Measurements from ENCODE around the gene PALD1. TPM values are rescaled to one million over a fixed set of nuclear protein-coding genes. Genes with fewer than 3 reads are reported as not detected.

PALD1 gene
- total RNA-seq, 2 donors from 2014 or later = 17.3 to 19.7 TPM

DNA sequence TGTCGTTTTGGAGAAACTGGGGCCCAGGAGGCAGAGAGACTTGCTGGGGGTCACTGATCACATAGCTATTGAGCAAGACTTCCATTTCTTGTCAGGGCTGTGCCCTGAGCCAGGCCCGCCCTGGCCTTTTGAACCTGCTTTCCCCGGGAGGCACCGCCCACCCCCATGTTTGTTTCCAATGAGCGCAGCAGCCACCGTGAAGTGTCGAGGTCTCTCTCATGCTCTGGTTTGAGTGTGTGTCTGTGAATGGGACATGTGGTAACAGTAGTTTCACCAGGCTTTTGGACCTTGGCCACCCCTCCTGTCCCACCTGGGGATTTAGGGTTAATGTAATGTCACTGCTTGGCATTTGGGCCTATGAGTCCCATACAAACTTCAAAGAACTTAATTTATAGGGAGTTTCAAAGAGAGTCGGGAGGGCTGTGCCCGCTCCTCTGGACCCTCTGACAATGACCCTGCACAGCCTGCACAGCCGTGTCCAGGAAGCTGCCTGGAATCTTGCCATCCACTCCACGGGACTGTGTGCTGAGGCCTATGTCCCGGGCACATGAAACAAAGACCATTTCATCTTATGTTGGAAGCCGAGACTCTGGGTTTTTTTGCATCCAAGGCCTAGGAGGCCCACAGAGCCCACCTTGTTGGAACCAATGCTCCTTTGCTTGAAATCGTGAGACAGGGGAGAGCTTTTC is 117.7 kb downstream of the PALD1 start:
- H3K9me3 Mint-ChIP-seq = no peaks in the 10 kb centered on the region
- H3K36me3 Mint-ChIP-seq (ENCODE audit: low read depth) = no peaks in the 10 kb centered on the region
- Histone ChIP-seq H3K4me3 (ENCODE audit: low read length) (no peak overlapping the region), H3K9me3 (ENCODE audit: control insufficient read depth, low read length) (no peaks in the 10 kb centered on the region), H3K27ac (ENCODE audit: low read depth, low read length) (no peak overlapping the region), H3K36me3 (ENCODE audit: control insufficient read depth, insufficient read depth, low read length) (no peaks in the 10 kb centered on the region), H3K9ac (ENCODE audit: extremely low read depth, low read length, poor library complexity, severe bottlenecking) (no peak overlapping the region), H3K4me1 (ENCODE audit: control insufficient read depth, insufficient read depth, low read length) (no peaks in the 10 kb centered on the region), H3K27me3 (ENCODE audit: control insufficient read depth, insufficient read depth, low read length, poor library complexity, severe bottlenecking) (no peaks in the 10 kb centered on the region)
- TF ChIP-seq, protein P1, sequence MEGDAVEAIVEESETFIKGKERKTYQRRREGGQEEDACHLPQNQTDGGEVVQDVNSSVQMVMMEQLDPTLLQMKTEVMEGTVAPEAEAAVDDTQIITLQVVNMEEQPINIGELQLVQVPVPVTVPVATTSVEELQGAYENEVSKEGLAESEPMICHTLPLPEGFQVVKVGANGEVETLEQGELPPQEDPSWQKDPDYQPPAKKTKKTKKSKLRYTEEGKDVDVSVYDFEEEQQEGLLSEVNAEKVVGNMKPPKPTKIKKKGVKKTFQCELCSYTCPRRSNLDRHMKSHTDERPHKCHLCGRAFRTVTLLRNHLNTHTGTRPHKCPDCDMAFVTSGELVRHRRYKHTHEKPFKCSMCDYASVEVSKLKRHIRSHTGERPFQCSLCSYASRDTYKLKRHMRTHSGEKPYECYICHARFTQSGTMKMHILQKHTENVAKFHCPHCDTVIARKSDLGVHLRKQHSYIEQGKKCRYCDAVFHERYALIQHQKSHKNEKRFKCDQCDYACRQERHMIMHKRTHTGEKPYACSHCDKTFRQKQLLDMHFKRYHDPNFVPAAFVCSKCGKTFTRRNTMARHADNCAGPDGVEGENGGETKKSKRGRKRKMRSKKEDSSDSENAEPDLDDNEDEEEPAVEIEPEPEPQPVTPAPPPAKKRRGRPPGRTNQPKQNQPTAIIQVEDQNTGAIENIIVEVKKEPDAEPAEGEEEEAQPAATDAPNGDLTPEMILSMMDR (conservative IDR thresholded peaks at IDR 0.05) = no peak
- peaks cover 13% of the 10 kb centered on the region for H3K4me1 Mint-ChIP-seq
- H3K4me3 Mint-ChIP-seq = no peak overlapping the region
- no peak overlapping the region for H3K27ac Mint-ChIP-seq
- DNase-seq = no peak
- 87 to 91% methylated on average over 14 of the region's 14 CpGs for WGBS, 2 experiments (ENCODE audit: insufficient coverage in 1 of 2, insufficient read length in 1 of 2)
- no peaks in the 10 kb centered on the region for H3K27me3 Mint-ChIP-seq (ENCODE audit: insufficient read depth)

DNA sequence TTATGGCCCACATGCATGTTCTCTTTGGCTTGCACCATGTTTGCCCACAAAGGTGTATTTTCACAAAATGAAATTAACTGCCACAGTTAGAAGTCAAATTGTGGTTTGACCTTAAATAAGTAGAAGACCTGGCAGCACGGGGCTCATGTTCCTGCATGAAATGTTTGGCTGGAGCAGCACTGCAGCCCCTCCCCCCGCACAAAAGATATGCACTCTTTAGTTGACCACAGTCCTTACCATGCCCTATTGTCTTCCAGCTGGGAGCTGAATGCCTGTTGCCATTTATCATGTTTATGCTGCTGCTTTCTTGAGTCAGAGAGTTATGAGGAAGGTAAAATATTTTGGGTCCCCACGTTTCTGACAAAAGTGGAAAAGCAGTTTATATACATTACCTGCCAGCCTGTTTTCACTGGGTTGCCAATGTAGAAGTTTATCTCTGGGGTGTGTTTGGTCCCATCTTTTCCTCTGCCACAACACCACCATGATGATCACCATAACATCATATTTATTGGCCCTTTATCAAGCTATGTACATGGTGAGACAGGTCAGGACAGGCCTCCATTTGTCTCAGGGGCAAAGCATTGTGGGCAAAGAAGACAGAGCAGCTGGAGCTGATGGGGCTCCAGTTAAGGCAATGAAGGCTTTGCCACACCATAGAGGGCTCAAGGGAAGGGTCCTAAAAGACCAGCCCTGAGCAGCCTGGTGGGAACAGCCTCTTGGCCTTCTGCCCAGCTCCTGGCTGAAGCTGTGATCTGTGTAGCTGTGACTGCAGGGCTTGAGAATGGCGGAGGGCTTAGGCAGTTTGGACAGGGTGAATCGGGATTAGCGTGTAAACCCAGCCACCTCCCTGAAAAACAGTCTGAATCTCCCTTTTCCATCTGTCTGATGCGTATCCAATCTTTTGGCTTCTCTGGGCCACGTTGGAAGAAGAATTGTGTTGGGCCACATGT is 118.6 kb downstream of the PALD1 start:
- Histone ChIP-seq H3K4me1 (ENCODE audit: control insufficient read depth, insufficient read depth, low read length) (no peaks in the 10 kb centered on the region), H3K9me3 (ENCODE audit: control insufficient read depth, low read length) (no peaks in the 10 kb centered on the region), H3K4me3 (ENCODE audit: low read length) (no peak overlapping the region), H3K36me3 (ENCODE audit: control insufficient read depth, insufficient read depth, low read length) (no peaks in the 10 kb centered on the region), H3K27ac (ENCODE audit: low read depth, low read length) (no peak overlapping the region), H3K27me3 (ENCODE audit: control insufficient read depth, insufficient read depth, low read length, poor library complexity, severe bottlenecking) (no peaks in the 10 kb centered on the region), H3K9ac (ENCODE audit: extremely low read depth, low read length, poor library complexity, severe bottlenecking) (no peak overlapping the region)
- DNase-seq = no peak
- WGBS, 2 experiments (ENCODE audit: insufficient coverage in 1 of 2, insufficient read length in 1 of 2) = 90 to 92% methylated on average over 7 to 8 of the region's 8 CpGs
- H3K36me3 Mint-ChIP-seq (ENCODE audit: low read depth) = no peaks in the 10 kb centered on the region
- H3K9me3 Mint-ChIP-seq = no peaks in the 10 kb centered on the region
- TF ChIP-seq, protein P1 (conservative IDR thresholded peaks at IDR 0.05) = no peak
- H3K27ac Mint-ChIP-seq = no peak overlapping the region
- no peaks in the 10 kb centered on the region for H3K27me3 Mint-ChIP-seq (ENCODE audit: insufficient read depth)
- peaks cover 13% of the 10 kb centered on the region for H3K4me1 Mint-ChIP-seq
- H3K4me3 Mint-ChIP-seq = no peak overlapping the region

DNA sequence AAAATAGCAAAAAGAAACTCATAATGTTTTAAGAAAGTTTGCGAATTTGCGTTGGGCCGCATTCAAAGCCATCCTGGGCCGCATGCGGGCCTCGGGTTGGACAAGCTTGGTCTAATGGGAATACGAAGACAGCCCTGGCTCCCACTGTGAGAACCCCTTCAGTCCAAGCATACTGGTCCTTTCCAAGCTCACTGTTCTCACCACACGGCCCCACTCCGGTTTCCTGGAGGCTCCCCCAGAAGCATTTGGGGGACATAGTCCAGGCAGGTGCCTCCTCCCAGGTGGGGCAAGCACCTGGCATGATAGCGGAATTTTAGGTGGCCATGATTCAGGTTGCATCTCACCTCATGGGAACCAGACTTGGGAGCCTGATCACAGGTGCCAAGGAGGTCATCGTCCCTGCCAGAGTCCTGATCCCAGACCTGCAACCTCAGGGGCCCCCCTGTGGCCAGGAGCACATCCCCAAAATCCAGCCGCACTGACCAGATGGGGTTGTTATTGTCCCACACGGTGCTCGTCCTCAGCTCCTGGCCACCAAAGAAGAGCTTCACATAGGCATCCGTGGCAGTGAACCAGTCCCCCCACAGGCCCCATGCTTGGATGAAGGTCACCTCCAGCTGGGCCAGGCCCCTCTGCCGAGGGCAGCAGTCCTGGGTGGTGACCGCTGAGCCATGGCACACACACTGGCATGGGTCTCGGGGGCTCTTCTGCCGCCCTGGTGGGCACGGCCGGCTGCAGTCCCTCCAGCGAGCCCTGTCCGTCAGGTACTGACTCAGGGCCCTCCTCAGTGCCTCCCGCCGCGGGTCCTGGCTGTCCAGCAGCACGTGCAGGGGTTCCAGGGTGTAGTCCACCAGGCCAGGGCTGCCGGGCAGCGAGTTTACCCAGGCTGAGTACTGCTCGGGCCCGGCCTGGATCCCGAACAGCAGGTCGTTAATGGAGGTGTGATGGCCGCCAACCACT is 119.6 kb downstream of the PALD1 start:
- H3K9me3 ChIP-seq (ENCODE audit: control insufficient read depth, low read length) = no peaks in the 10 kb centered on the region
- H3K4me1 Mint-ChIP-seq = peaks cover 13% of the 10 kb centered on the region
- H3K4me3 Mint-ChIP-seq = no peak overlapping the region
- TF ChIP-seq, protein P1 (conservative IDR thresholded peaks at IDR 0.05) = no peak
- no peak overlapping the region for H3K9ac ChIP-seq (ENCODE audit: extremely low read depth, low read length, poor library complexity, severe bottlenecking)
- no peak overlapping the region for H3K4me3 ChIP-seq (ENCODE audit: low read length)
- H3K36me3 ChIP-seq (ENCODE audit: control insufficient read depth, insufficient read depth, low read length) = no peaks in the 10 kb centered on the region
- H3K9me3 Mint-ChIP-seq = no peaks in the 10 kb centered on the region
- no peaks in the 10 kb centered on the region for H3K27me3 Mint-ChIP-seq (ENCODE audit: insufficient read depth)
- no peaks in the 10 kb centered on the region for H3K36me3 Mint-ChIP-seq (ENCODE audit: low read depth)
- H3K27me3 ChIP-seq (ENCODE audit: control insufficient read depth, insufficient read depth, low read length, poor library complexity, severe bottlenecking) = no peaks in the 10 kb centered on the region
- no peak for DNase-seq
- H3K27ac Mint-ChIP-seq = no peak overlapping the region
- no peaks in the 10 kb centered on the region for H3K4me1 ChIP-seq (ENCODE audit: control insufficient read depth, insufficient read depth, low read length)
- no peak overlapping the region for H3K27ac ChIP-seq (ENCODE audit: low read depth, low read length)
- WGBS, 2 experiments (ENCODE audit: insufficient coverage in 1 of 2, insufficient read length in 1 of 2) = 92 to 95% methylated on average over 25 to 34 of the region's 34 CpGs
